Ascending aorta (tissue), 2 donors: ENCODE results near the gene EPGN. TPM values are rescaled to one million over a fixed set of nuclear protein-coding genes. Genes with fewer than 3 reads are reported as not detected.

Experiments used
- DNase-seq, 2 donors: peaks; one replicate each; pipeline ENCODE4 v3.0.0-alpha.2; 2019; ENCODE audit warnings: low spot score in 2 of 2
- H3K27ac ChIP-seq, 2 donors: fragments of 200-600 bp; sonication (generic); one replicate each; pipeline ENCODE4 v1.5.1; 2016 to 2017; ENCODE audit warnings: mild to moderate bottlenecking in 1 of 2
- H3K27me3 ChIP-seq: fragments of 200-600 bp; sonication (generic); one replicate; pipeline ENCODE4 v1.5.1; 2017
- H3K36me3 ChIP-seq, 2 donors: fragments of 200-600 bp; sonication (generic); one replicate each; pipeline ENCODE4 v1.5.1; 2016
- H3K4me1 ChIP-seq, 2 donors: fragments of 200-600 bp; sonication (generic); one replicate each; pipeline ENCODE4 v1.5.1; 2016 to 2017; ENCODE audit warnings: mild to moderate bottlenecking in 1 of 2
- H3K4me3 ChIP-seq, 2 donors: fragments of 200-600 bp; sonication (generic); one replicate each; pipeline ENCODE4 v1.5.1; 2016 to 2017; ENCODE audit warnings: mild to moderate bottlenecking in 1 of 2
- H3K9me3 ChIP-seq, 2 donors: fragments of 200-600 bp; sonication (generic); one replicate each; pipeline ENCODE4 v1.5.1; 2016
- CTCF ChIP-seq, 3 experiments: fragments of 200-600 bp in 2 of 3; fragments of 450-650 bp in 1 of 3; sonication (generic) in 2 of 3; IDR thresholded peaks; one replicate each; pipeline ENCODE4 v1.5.1; 2016 to 2019; ENCODE audit warnings: antibody characterized with exemption in 3 of 3, mild to moderate bottlenecking in 1 of 3, moderate library complexity in 1 of 3
- intact Hi-C: fragments of 100-400 bp; cut with DNase I; formaldehyde crosslinking; loops from one replicate; pipeline ENCODE4 v1.15.1; 2023
- total RNA-seq: library from RNA; depleted of rRNA; stranded (reverse); fragments of >200 nt; gene quantifications from one replicate; pipeline ENCODE4 v1.1.0, GENCODE V29; 2016

EPGN gene
- total RNA-seq, 1 donor from 2014 or later, result not detected

- Histone ChIP-seq H3K27me3 (no peaks in the 10 kb centered on the region), H3K9me3 (no peaks in the 10 kb centered on the region), H3K4me3 (no peak overlapping the region), H3K27ac (no peak overlapping the region), H3K4me1 (no peaks in the 10 kb centered on the region), H3K36me3 (no peaks in the 10 kb centered on the region)
- DNase-seq, result no peak
- TF ChIP-seq CTCF (IDR thresholded peaks at IDR 0.05), result no peak
- intact Hi-C loops, result no loop called here
Measured at GRCh38 chr4:74330295-74330750, 22.1 kb downstream of the EPGN start.

GRCh38 chr4:74331252-74331651 lies 23.0 kb downstream of the EPGN start:
- intact Hi-C loops, result no loop called here
- Histone ChIP-seq H3K27ac (no peak overlapping the region), H3K36me3 (no peaks in the 10 kb centered on the region), H3K9me3 (no peaks in the 10 kb centered on the region), H3K27me3 (no peaks in the 10 kb centered on the region), H3K4me3 (no peak overlapping the region), H3K4me1 (no peaks in the 10 kb centered on the region)
- no peak for TF ChIP-seq CTCF (IDR thresholded peaks at IDR 0.05)
- DNase-seq, result no peak

DNA sequence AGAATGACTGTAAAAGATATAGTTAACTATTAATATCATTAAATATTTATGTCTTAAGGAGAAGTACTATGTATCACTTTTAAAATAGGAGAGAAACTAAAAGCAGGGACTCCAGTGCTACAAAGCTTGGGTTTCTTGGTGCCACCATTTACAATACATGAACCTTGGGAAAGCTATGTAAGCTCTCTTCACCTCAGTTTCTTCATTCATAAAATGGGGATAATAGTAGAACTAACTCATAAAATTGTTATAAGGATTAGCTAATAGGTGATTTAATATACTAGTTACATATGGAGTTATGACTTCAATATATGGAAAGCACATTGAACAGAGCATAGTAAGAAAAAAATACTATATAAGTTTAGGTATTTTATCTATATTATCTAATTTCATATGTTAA lies 23.7 kb downstream of the EPGN start:
- intact Hi-C loops, result no loop called here
- no peak for TF ChIP-seq CTCF (IDR thresholded peaks at IDR 0.05)
- Histone ChIP-seq H3K27ac (no peak overlapping the region), H3K9me3 (no peaks in the 10 kb centered on the region), H3K27me3 (no peaks in the 10 kb centered on the region), H3K36me3 (no peaks in the 10 kb centered on the region), H3K4me3 (no peak overlapping the region), H3K4me1 (no peaks in the 10 kb centered on the region)
- DNase-seq, result no peak

- no peak overlapping the region for H3K27ac ChIP-seq
- no peaks in the 10 kb centered on the region for H3K4me1 ChIP-seq
- intact Hi-C loops, result no loop called here
- H3K36me3 ChIP-seq, result no peaks in the 10 kb centered on the region
- DNase-seq, result no peak
- TF ChIP-seq CTCF (IDR thresholded peaks at IDR 0.05), result no peak
- H3K9me3 ChIP-seq, result no peaks in the 10 kb centered on the region
- H3K4me3 ChIP-seq, result no peak overlapping the region
- no peaks in the 10 kb centered on the region for H3K27me3 ChIP-seq
Measured at GRCh38 chr4:74334636-74335035, 26.4 kb downstream of the EPGN start.

DNA sequence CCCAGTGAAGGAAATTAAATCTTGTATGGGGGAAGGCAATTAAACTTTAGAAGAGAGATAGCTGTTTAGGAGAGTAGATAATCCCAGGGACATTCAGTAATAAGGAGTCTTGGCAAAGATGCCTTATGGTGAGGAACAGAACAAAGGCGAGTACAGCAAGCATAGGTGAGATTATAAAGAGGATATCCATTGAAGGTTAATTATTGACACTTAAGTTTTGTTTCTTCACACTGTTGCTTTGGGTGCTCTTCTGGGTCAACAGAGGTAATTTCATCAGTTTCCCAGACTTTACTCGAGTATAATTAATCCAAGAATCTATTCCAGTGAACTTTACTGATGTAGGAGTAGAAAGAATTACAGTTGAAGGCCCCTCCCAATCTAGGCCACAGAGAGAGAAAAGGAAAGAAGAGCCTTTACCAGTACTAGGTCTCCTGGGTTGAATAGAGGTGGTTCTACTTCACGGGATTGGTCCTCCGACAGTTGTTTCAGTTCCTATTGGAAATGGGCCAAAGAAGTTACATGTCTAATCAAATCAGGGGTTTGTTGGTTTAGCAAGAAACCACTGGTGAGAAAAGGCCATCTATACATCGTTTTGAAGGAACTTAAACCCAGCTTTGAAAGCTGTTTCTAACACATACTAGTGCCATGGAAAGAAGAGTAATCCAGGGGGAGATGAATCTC lies 27.2 kb downstream of the EPGN start:
- Histone ChIP-seq H3K9me3 (no peaks in the 10 kb centered on the region), H3K4me3 (no peak overlapping the region), H3K27ac (no peak overlapping the region), H3K27me3 (no peaks in the 10 kb centered on the region), H3K36me3 (no peaks in the 10 kb centered on the region), H3K4me1 (no peaks in the 10 kb centered on the region)
- intact Hi-C loops, result no loop called here
- TF ChIP-seq CTCF (IDR thresholded peaks at IDR 0.05), result no peak
- no peak for DNase-seq
